Transverse colon (tissue), 4 donors: Measurements from ENCODE around the gene CEP57L1. TPM values are rescaled to one million over a fixed set of nuclear protein-coding genes. Genes with fewer than 3 reads are reported as not detected.

Experiments used
- DNase-seq: peaks from one replicate; pipeline ENCODE4 v3.0.0-alpha.2; 2019
- H3K27ac ChIP-seq, 4 donors: fragments of 200-600 bp; sonication (generic); 2 replicates each; pipeline ENCODE4 v1.5.1; 2016 to 2018; ENCODE audit warnings: inconsistent platforms in 4 of 4
- H3K27me3 ChIP-seq: fragments of 200-600 bp; sonication (generic); 2 replicates; pipeline ENCODE4 v1.5.1; 2017; ENCODE audit warnings: inconsistent platforms
- H3K36me3 ChIP-seq, 4 donors: fragments of 200-600 bp; sonication (generic); 2 replicates each; pipeline ENCODE4 v1.5.1; 2017 to 2019; ENCODE audit warnings: inconsistent platforms in 4 of 4
- H3K4me1 ChIP-seq, 4 donors: fragments of 200-600 bp; sonication (generic); 2 replicates each; pipeline ENCODE4 v1.5.1; 2017 to 2020; ENCODE audit warnings: inconsistent platforms in 4 of 4
- H3K4me3 ChIP-seq, 4 donors: fragments of 200-600 bp; sonication (generic); 1 replicate in 1 of 4; 2 replicates in 3 of 4; pipeline versions ENCODE4 v1.5.1 to v1.6.1; 2017 to 2019; ENCODE audit warnings: inconsistent platforms in 4 of 4
- H3K9me3 ChIP-seq, 2 donors: fragments of 200-600 bp; sonication (generic); 2 replicates each; pipeline ENCODE4 v1.5.1; 2017 to 2019; ENCODE audit warnings: inconsistent platforms in 2 of 2
- EP300 ChIP-seq: sonication (generic); formaldehyde crosslinking; IDR thresholded peaks from one replicate; pipeline ENCODE4 v1.6.1; 2017; ENCODE audit warnings: antibody characterized with exemption, low read depth
- POLR2A ChIP-seq: fragments of 450-650 bp; IDR thresholded peaks from one replicate; pipeline ENCODE4 v1.6.1; 2016; ENCODE audit warnings: antibody characterized with exemption, mild to moderate bottlenecking, moderate library complexity
- POLR2AphosphoS5 ChIP-seq, 3 donors: sonication (generic); formaldehyde crosslinking; IDR thresholded peaks; one replicate each; pipeline ENCODE4 v1.6.1; 2016; ENCODE audit warnings: antibody characterized with exemption in 3 of 3
- WGBS, 2 donors: methylation state at CpG; one replicate each; pipeline ENCODE4 v1.1.5; 2018; ENCODE audit warnings: low coverage in 1 of 2; 5-methylcytosine and 5-hydroxymethylcytosine counted together
- in situ Hi-C, 4 donors: fragments of 200-750 bp; cut with MboI; loops; one replicate each; pipeline versions ENCODE4 v1.15.0 to v1.15.1; 2017; ENCODE audit warnings: low sequenced_read_pairs in 3 of 4, low pct_ligation_motif_present in 1 of 4, low pct_unique_long_range_greater_than_20kb in 1 of 4
- intact Hi-C: fragments of 100-400 bp; cut with DNase I; formaldehyde crosslinking; loops from one replicate; pipeline ENCODE4 v1.15.1; 2023; ENCODE audit warnings: low total_unique reads
- small RNA-seq, 4 donors: library from RNA; depleted of rRNA; stranded (forward); fragments of <200 nt; gene quantifications; one replicate each; pipeline ENCODE3, GENCODE V24; 2016
- total RNA-seq, 4 donors: library from RNA; depleted of rRNA; stranded (reverse); fragments of >200 nt; gene quantifications; one replicate each; pipeline ENCODE4 v1.1.0, GENCODE V29; 2016
- TF ChIP-seq, protein P1 (sequence below), 5 experiments: fragments of 200-600 bp in 3 of 5; fragments of 450-650 bp in 2 of 5; sonication (generic) in 3 of 5; IDR thresholded peaks; 1 replicate in 2 of 5; 2 replicates in 3 of 5; pipeline ENCODE4 v1.5.1; 2016 to 2017; ENCODE audit warnings: antibody characterized with exemption in 5 of 5, inconsistent platforms in 3 of 5, mild to moderate bottlenecking in 2 of 5, moderate library complexity in 1 of 5

CEP57L1 gene
- total RNA-seq, 4 donors from 2014 or later: 1.9 to 29.5 (median 9.5) TPM

DNA sequence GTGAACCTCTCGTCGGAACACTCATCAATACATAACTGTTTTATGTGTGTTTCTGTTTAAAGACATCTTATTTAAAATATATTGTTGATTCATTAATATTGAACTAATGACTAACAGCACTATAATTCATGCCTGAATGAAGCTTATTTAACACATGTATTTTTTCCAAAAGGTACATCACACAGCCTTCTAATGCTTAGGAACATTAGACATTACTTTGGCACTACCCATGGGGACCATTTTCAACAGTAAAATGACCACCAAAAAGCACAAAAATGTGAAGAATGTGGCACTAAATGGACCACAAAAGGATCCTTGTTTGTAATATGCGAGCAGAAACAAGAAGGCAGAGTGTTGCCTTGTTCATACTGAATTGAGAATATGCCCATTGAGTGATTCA is 109.2 kb downstream of the CEP57L1 start:
- no peak overlapping the region for H3K4me3 ChIP-seq
- intact Hi-C loops: no loop called here
- H3K4me1 ChIP-seq: no peaks in the 10 kb centered on the region
- H3K9me3 ChIP-seq: no peaks in the 10 kb centered on the region
- no peaks in the 10 kb centered on the region for H3K36me3 ChIP-seq
- 86 to 93% methylated on average over 3 of the region's 3 CpGs for WGBS, 2 donors
- no peak for DNase-seq
- no peaks in the 10 kb centered on the region for H3K27me3 ChIP-seq
- TF ChIP-seq POLR2AphosphoS5 (IDR thresholded peaks at IDR 0.05) (no peak), POLR2A (no peak), EP300 (no peak)
- TF ChIP-seq, protein P1, sequence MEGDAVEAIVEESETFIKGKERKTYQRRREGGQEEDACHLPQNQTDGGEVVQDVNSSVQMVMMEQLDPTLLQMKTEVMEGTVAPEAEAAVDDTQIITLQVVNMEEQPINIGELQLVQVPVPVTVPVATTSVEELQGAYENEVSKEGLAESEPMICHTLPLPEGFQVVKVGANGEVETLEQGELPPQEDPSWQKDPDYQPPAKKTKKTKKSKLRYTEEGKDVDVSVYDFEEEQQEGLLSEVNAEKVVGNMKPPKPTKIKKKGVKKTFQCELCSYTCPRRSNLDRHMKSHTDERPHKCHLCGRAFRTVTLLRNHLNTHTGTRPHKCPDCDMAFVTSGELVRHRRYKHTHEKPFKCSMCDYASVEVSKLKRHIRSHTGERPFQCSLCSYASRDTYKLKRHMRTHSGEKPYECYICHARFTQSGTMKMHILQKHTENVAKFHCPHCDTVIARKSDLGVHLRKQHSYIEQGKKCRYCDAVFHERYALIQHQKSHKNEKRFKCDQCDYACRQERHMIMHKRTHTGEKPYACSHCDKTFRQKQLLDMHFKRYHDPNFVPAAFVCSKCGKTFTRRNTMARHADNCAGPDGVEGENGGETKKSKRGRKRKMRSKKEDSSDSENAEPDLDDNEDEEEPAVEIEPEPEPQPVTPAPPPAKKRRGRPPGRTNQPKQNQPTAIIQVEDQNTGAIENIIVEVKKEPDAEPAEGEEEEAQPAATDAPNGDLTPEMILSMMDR (IDR thresholded peaks at IDR 0.05): no peak
- no peak overlapping the region for H3K27ac ChIP-seq
- in situ Hi-C loops: no loop called here

DNA sequence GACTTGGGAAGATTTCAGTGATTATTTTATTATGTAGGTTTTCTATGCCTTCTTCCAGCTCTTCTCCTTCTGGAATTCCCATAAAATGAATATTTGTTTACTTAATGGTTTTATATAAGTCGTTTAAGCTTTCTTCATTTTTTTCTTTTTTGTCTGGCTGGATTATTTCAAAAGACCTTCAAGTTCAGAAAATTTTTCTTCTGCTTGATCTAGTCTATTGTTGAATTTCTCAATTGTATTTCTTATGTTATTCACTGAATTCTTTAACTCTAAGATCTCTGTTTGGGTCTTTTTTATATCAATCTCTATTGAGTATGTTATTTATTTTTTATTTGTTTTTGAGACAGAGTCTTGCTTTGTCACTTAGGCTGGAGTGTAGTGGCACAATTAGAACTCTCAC is 117.4 kb downstream of the CEP57L1 start:
- DNase-seq: no peak
- TF ChIP-seq POLR2AphosphoS5 (IDR thresholded peaks at IDR 0.05): no peak
- TF ChIP-seq POLR2A: no peak
- TF ChIP-seq EP300: no peak
- TF ChIP-seq, protein P1 (IDR thresholded peaks at IDR 0.05): no peak
- in situ Hi-C loops (no loop called here), intact Hi-C loops (no loop called here)
- 25 to 26% methylated on average over 1 of the region's 1 CpG for WGBS, 2 donors
- Histone ChIP-seq H3K27me3 (no peaks in the 10 kb centered on the region), H3K27ac (no peak overlapping the region), H3K4me3 (no peak overlapping the region), H3K9me3 (peaks cover 3 to 10% of the 10 kb centered on the region in 2 donors), H3K36me3 (no peaks in the 10 kb centered on the region), H3K4me1 (no peaks in the 10 kb centered on the region)

Small RNAs within 50 kb of the gene (small RNA-seq; reads per million reads assigned to genes)
- gene RNU6-653P: 0 reads per million in 4 donors

Other genes starting within 250 kb of the CEP57L1 start
- gene ARMC2, start 247.1 kb upstream of the CEP57L1 start, total RNA-seq: 1 to 10 TPM; 2.0 to 7.5 (median 3.0) TPM
- 10 to 100 TPM; 43.1 to 73.4 (median 48.7) TPM for gene SESN1, start 661 bp upstream of the CEP57L1 start, total RNA-seq